Measurements from ENCODE around the gene PIAS4.

Gene PIAS4, protein sequence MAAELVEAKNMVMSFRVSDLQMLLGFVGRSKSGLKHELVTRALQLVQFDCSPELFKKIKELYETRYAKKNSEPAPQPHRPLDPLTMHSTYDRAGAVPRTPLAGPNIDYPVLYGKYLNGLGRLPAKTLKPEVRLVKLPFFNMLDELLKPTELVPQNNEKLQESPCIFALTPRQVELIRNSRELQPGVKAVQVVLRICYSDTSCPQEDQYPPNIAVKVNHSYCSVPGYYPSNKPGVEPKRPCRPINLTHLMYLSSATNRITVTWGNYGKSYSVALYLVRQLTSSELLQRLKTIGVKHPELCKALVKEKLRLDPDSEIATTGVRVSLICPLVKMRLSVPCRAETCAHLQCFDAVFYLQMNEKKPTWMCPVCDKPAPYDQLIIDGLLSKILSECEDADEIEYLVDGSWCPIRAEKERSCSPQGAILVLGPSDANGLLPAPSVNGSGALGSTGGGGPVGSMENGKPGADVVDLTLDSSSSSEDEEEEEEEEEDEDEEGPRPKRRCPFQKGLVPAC

DNA sequence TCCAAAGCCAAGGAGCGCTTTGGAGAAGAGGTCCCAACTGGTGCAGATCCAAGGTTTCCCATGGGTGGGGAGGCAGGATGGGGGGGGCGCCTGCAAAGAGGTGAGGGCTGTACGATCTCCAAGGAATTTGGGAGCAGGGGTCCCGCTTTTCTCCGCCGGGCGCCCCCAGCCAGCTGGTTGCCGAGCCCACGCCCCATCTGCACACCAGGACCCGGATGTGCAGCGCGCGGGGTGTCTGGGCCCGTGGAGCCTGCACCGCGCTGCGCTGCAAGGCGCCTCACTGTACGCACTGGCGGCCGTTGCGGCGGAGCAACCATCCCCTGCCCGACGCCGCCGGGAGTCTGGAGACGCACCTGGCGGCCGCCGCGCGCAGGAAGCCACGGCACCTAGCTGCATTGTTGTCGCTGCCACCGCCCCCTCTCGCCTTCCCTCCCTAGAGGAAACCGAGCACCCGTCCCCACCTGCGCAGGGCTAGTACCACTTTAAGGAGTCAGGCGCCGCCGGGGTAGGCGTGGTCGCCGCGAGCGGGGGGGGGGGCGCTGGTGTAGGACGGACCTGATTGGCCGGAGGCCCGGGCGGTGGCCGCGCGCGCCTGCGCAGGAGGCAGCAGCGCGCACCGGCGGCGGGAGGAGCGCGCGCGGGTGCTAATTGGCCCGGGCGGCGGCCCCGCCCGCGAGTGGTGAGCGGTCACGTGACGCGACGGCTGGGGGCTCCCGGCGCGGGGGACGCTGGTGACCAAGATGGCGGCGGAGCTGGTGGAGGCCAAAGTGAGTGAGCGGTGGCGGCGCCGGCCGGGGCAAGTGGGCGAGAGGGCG is at the start of gene PIAS4:
Gene PIAS4, plus strand, starts transcription at position 716 of the 815 bp plus-strand sequence. Its CDS starts 25 bp downstream, at position 741.
- TF ChIP-seq CTCF (IDR thresholded peaks at IDR 0.05): no peak

- no peak for TF ChIP-seq CTCF (IDR thresholded peaks at IDR 0.05)
Measured at GRCh38 chr19:3958836-3959765, 48.4 kb upstream of the PIAS4 start.

DNA sequence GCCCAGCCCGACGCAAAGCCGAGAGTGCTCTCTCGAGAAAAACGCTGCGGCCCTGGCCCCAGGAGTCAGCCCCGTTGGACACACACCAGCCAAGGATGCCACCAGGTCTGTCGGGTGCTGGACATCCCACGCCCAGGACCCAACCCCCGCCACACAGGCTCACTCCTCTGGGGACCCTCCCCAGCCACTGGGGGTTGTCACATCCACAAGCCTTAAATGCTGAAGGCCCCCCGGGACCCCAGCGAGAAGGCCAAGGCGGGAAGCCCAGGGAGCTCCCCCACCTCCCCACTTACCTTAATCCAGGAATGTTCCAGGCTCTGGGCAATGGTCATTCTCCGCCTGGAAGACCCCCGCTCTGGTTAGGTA is 47.8 kb upstream of the PIAS4 start:
- no peak for TF ChIP-seq CTCF (IDR thresholded peaks at IDR 0.05)

GRCh38 chr19:3961007-3961406 is 46.5 kb upstream of the PIAS4 start:
- no peak for TF ChIP-seq CTCF (IDR thresholded peaks at IDR 0.05)

DNA sequence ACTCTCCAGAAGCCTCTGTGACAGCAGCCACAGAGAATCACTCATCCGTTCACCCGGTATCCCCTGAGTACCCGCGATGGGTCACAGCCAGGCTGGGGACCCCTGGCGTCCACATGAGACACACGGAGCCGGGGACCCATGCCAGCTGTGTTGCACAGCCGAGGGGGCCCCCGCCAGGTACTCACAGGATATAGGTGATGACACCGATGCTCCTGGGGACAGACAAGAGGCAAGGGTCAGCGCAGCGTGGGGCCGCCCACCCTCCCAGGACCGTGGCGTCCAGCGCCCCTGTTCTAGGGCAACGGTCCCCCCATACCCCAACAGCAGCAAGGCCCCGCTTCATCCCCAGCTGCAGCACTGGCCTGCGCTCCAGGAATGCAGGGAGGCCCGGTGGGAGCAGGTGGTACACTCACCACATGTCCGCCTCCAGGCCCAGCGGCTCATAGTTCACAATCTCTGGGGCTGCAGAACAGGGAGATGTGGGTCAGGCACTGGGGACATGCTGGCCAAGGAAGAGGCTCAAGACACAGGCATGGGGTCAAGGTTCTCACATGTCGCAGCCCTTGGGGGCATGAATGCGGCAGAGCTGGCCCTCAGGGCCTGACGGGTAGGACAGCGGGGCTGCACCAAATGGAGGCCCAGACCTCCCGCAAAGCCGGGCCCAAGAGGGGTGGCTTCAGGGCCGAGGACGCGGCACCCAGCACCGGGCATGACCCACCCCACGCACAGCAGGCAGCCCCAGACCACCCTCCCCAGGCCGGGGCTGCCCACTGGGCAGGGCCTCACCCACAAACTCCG is 43.9 kb upstream of the PIAS4 start:
- TF ChIP-seq CTCF (IDR thresholded peaks at IDR 0.05): no peak

- no peak for TF ChIP-seq CTCF (IDR thresholded peaks at IDR 0.05)
Measured at GRCh38 chr19:3964256-3965194, 43.0 kb upstream of the PIAS4 start.

Data from LNCAP (cell line).